ENCODE results near the gene ABHD2.

GRCh38 chr15:89201465-89202005, 113.3 kb downstream of the ABHD2 start:
- TF ChIP-seq CTCF (IDR thresholded peaks at IDR 0.05) (no peak), POLR2A (IDR thresholded peaks at IDR 0.05) (no peak)
